Ovary (tissue), 3 donors: Measurements from ENCODE around the gene SV2C.

Source experiments
- CTCF ChIP-seq, 3 donors: fragments of 450-650 bp in 2 of 3; fragments of 200-600 bp in 1 of 3; IDR thresholded peaks; one replicate each; pipeline versions ENCODE4 v1.5.1 to v1.8.0; 2016 to 2022; ENCODE audit warnings: antibody characterized with exemption in 3 of 3, mild to moderate bottlenecking in 1 of 3
- EP300 ChIP-seq: sonication (generic); formaldehyde crosslinking; IDR thresholded peaks from one replicate; pipeline ENCODE4 v1.6.1; 2017; ENCODE audit warnings: antibody characterized with exemption
- donor health status: DM: no; HTN: no; CAD: no.

GRCh38 chr5:76152700-76153099, 69.5 kb downstream of the SV2C start:
- TF ChIP-seq EP300 (no peak), CTCF (IDR thresholded peaks at IDR 0.05) (no peak)
